Choroid plexus epithelial cell (primary cell): ENCODE data around the gene SUSD6.

Experiments used
- DNase-seq: peaks from one replicate; pipeline ENCODE4 v3.0.0-alpha.2; 2010; ENCODE audit warnings: low read depth
- H3K4me3 ChIP-seq: 2 replicates; pipeline ENCODE4 v1.5.1; 2011; ENCODE audit warnings: low read depth, mild to moderate bottlenecking, control low read depth, low read length, moderate library complexity
- CTCF ChIP-seq: conservative IDR thresholded peaks from 2 replicates; pipeline ENCODE4 v1.5.1; 2011; ENCODE audit warnings: low read depth, mild to moderate bottlenecking, control low read depth, inconsistent platforms, low read length, moderate library complexity

SUSD6 gene

GRCh38 chr14:69671365-69672030, 60.1 kb downstream of the SUSD6 start:
- no peak overlapping the region for H3K4me3 ChIP-seq
- no peak for DNase-seq
- no peak for TF ChIP-seq CTCF

GRCh38 chr14:69672356-69672755, 61.0 kb downstream of the SUSD6 start:
- H3K4me3 ChIP-seq, result no peak overlapping the region
- DNase-seq, result no peak
- TF ChIP-seq CTCF, result no peak

GRCh38 chr14:69673104-69673503, 61.7 kb downstream of the SUSD6 start:
- no peak for DNase-seq
- H3K4me3 ChIP-seq, result no peak overlapping the region
- no peak for TF ChIP-seq CTCF

- DNase-seq, result no peak
- TF ChIP-seq CTCF, result no peak
- no peak overlapping the region for H3K4me3 ChIP-seq
These were observed 62.3 kb downstream of the SUSD6 start for GRCh38 chr14:69673578-69674305.

- DNase-seq, result no peak
These were observed 63.3 kb downstream of the SUSD6 start for GRCh38 chr14:69674546-69675244.

GRCh38 chr14:69675245-69675583, 63.8 kb downstream of the SUSD6 start:
- H3K4me3 ChIP-seq, result no peak overlapping the region
- DNase-seq, result no peak
- peak; percentile 8 for TF ChIP-seq CTCF

More at GRCh38 chr14:69674546-69675244, 63.3 kb downstream of the SUSD6 start:
- TF ChIP-seq CTCF, result no peak
- no peak overlapping the region for H3K4me3 ChIP-seq
